Ovary (tissue), 3 donors: Measurements from ENCODE around the gene IP6K1.

Source experiments
- CTCF ChIP-seq, 3 donors: fragments of 450-650 bp in 2 of 3; fragments of 200-600 bp in 1 of 3; IDR thresholded peaks; one replicate each; pipeline versions ENCODE4 v1.5.1 to v1.8.0; 2016 to 2022; ENCODE audit warnings: antibody characterized with exemption in 3 of 3, mild to moderate bottlenecking in 1 of 3
- EP300 ChIP-seq: sonication (generic); formaldehyde crosslinking; IDR thresholded peaks from one replicate; pipeline ENCODE4 v1.6.1; 2017; ENCODE audit warnings: antibody characterized with exemption
- POLR2A ChIP-seq: fragments of 450-650 bp; IDR thresholded peaks from one replicate; pipeline ENCODE4 v1.6.1; 2017; ENCODE audit warnings: antibody characterized with exemption, mild to moderate bottlenecking, moderate library complexity
- donor health status: DM: no; HTN: no; CAD: no.

GRCh38 chr3:49725906-49726681, 60.2 kb downstream of the IP6K1 start:
- TF ChIP-seq CTCF (IDR thresholded peaks at IDR 0.05) (no peak), POLR2A (no peak), EP300 (no peak)
